ENCODE data around the gene BANP. TPM values are rescaled to one million over a fixed set of nuclear protein-coding genes. Genes with fewer than 3 reads are reported as not detected.
"Not testable (repeated sequence)": the region's sequence is repeated elsewhere in the genome, so short reads cannot be mapped to it uniquely, and the experiment has no call there.

Gene BANP
- total RNA-seq, 2 experiments from 2014 or later: 39.6 to 58.0 TPM

GRCh38 chr16:88076211-88076931, 125.1 kb downstream of the BANP start:
- no TSS peak for BruUV-seq (replicated peaks)
- CTCF ChIA-PET (ENCODE audit: unreplicated experiment): no interaction called here
- peaks cover 40% of the 10 kb centered on the region for H3K36me3 ChIP-seq (ENCODE audit: insufficient read depth, low read length)
- no peak overlapping the region for H3K27ac ChIP-seq (ENCODE audit: low read depth, low read length, poor library complexity, severe bottlenecking)
- intact Hi-C loops (cut with micrococcal nuclease; ENCODE audit: unreplicated experiment): no loop called here
- no peak for TF ChIP-seq CTCF (conservative IDR thresholded peaks at IDR 0.05; ENCODE audit: low read length)
- TF ChIP-seq EZH2phosphoT487 (IDR thresholded peaks at IDR 0.05; ENCODE audit: borderline replicate concordance, low read depth, low read length): no peak
- no peak overlapping the region for H3K4me2 ChIP-seq (ENCODE audit: low read length)
- DNase-seq (ENCODE audit: low spot score): no peak
- no peaks in the 10 kb centered on the region for H4K20me1 ChIP-seq (ENCODE audit: insufficient read depth, low read length)
- no peaks in the 10 kb centered on the region for H3K79me2 ChIP-seq (ENCODE audit: insufficient read depth, low read depth, low read length)
- no peaks in the 10 kb centered on the region for H3K9me2 ChIP-seq (ENCODE audit: insufficient read depth, low read length)
- POLR2A ChIA-PET: interaction anchor here (0.7 kb wide), 1 partner anchor 48 kb away, joined by 3 read pairs; no protein-coding TSS in a partner anchor
- H2AFZ ChIP-seq (ENCODE audit: low read length): no peak overlapping the region
- no peak overlapping the region for H3K4me3 ChIP-seq (ENCODE audit: low read depth, low read length, poor library complexity, severe bottlenecking)
- H3K4me1 ChIP-seq (ENCODE audit: insufficient read depth, low read length, poor library complexity, severe bottlenecking): no peaks in the 10 kb centered on the region
- H3K9me3 ChIP-seq (ENCODE audit: low read length): no peaks in the 10 kb centered on the region

- H3K4me1 ChIP-seq (ENCODE audit: insufficient read depth, low read length, poor library complexity, severe bottlenecking); H3K9me3 ChIP-seq (ENCODE audit: low read length); H3K27ac ChIP-seq (ENCODE audit: low read depth, low read length, poor library complexity, severe bottlenecking); H3K79me2 ChIP-seq (ENCODE audit: insufficient read depth, low read depth, low read length); H2AFZ ChIP-seq (ENCODE audit: low read length); H3K9me2 ChIP-seq (ENCODE audit: insufficient read depth, low read length); H3K4me2 ChIP-seq (ENCODE audit: low read length); intact Hi-C loops (cut with micrococcal nuclease; ENCODE audit: unreplicated experiment); H4K20me1 ChIP-seq (ENCODE audit: insufficient read depth, low read length); DNase-seq (ENCODE audit: low spot score); BruUV-seq (replicated peaks); H3K4me3 ChIP-seq (ENCODE audit: low read depth, low read length, poor library complexity, severe bottlenecking); POLR2A ChIA-PET; CTCF ChIA-PET (ENCODE audit: unreplicated experiment): not testable (repeated sequence)
- peaks cover 40% of the 10 kb centered on the region for H3K36me3 ChIP-seq (ENCODE audit: insufficient read depth, low read length)
Measured at GRCh38 chr16:88076932-88077320, 125.7 kb downstream of the BANP start.

GRCh38 chr16:88077328-88078108, 126.3 kb downstream of the BANP start:
- no peak for DNase-seq (ENCODE audit: low spot score)
- no peak for TF ChIP-seq CTCF (conservative IDR thresholded peaks at IDR 0.05; ENCODE audit: low read length)
- no peak for TF ChIP-seq EZH2phosphoT487 (IDR thresholded peaks at IDR 0.05; ENCODE audit: borderline replicate concordance, low read depth, low read length)
- Histone ChIP-seq H3K9me2 (ENCODE audit: insufficient read depth, low read length) (no peaks in the 10 kb centered on the region), H2AFZ (ENCODE audit: low read length) (no peak overlapping the region), H3K4me3 (ENCODE audit: low read depth, low read length, poor library complexity, severe bottlenecking) (no peak overlapping the region), H3K4me1 (ENCODE audit: insufficient read depth, low read length, poor library complexity, severe bottlenecking) (no peaks in the 10 kb centered on the region), H3K79me2 (ENCODE audit: insufficient read depth, low read depth, low read length) (no peaks in the 10 kb centered on the region), H3K9me3 (ENCODE audit: low read length) (no peaks in the 10 kb centered on the region), H3K36me3 (ENCODE audit: insufficient read depth, low read length) (peaks cover 40% of the 10 kb centered on the region), H3K27ac (ENCODE audit: low read depth, low read length, poor library complexity, severe bottlenecking) (no peak overlapping the region), H4K20me1 (ENCODE audit: insufficient read depth, low read length) (no peaks in the 10 kb centered on the region), H3K4me2 (ENCODE audit: low read length) (no peak overlapping the region)
- ChIA-PET POLR2A (no interaction called here), CTCF (ENCODE audit: unreplicated experiment) (no interaction called here)
- intact Hi-C loops (cut with micrococcal nuclease; ENCODE audit: unreplicated experiment): no loop called here
- BruUV-seq (replicated peaks): no TSS peak
